DND-41 (cell line): ENCODE measurements around the gene UBA5.

Source experiments
- ATAC-seq: fragments of 200-7000 bp; cut with Tn5 transposase; 3 replicates; pipeline ENCODE4 v1.9.1; 2021; ENCODE audit warnings: low read depth; ENCODE audit not compliant: insufficient read depth
- DNase-seq: peaks from one replicate; pipeline ENCODE4 v3.0.0-alpha.2; 2020
- H2AFZ ChIP-seq: 2 replicates; pipeline ENCODE4 v1.6.0; 2012; ENCODE audit warnings: low read depth, low read length
- H3K27ac ChIP-seq: 2 replicates; pipeline ENCODE4 v1.5.1; 2012; ENCODE audit warnings: low read length, inconsistent platforms
- H3K27me3 ChIP-seq: fragments of 200-600 bp; sonication (generic); 2 replicates; pipeline ENCODE4 v1.6.0; 2012; ENCODE audit warnings: low read length, mild to moderate bottlenecking, inconsistent platforms; ENCODE audit not compliant: insufficient read depth, poor library complexity
- H3K36me3 ChIP-seq: 2 replicates; pipeline ENCODE4 v1.5.1; 2012; ENCODE audit warnings: low read length, inconsistent platforms; ENCODE audit not compliant: insufficient read depth
- H3K4me1 ChIP-seq: 2 replicates; pipeline ENCODE4 v1.5.1; 2012; ENCODE audit warnings: mild to moderate bottlenecking, low read length; ENCODE audit not compliant: insufficient read depth
- H3K4me2 ChIP-seq: 2 replicates; pipeline ENCODE4 v1.6.0; 2012; ENCODE audit warnings: mild to moderate bottlenecking, moderate library complexity, low read length, inconsistent platforms; ENCODE audit not compliant: insufficient read depth
- H3K4me3 ChIP-seq, 2 experiments: fragments of 200-600 bp in 1 of 2; shearing (Covaris generic) in 1 of 2; 2 replicates each; pipeline ENCODE4 v1.5.1; 2012 to 2016; ENCODE audit warnings: inconsistent platforms in 2 of 2, low read length in 2 of 2, mild to moderate bottlenecking in 2 of 2, low read depth in 1 of 2, moderate library complexity in 1 of 2
- H3K79me2 ChIP-seq: 2 replicates; pipeline ENCODE4 v1.6.0; 2012; ENCODE audit warnings: low read length, inconsistent platforms; ENCODE audit not compliant: insufficient read depth
- H3K9ac ChIP-seq: 2 replicates; pipeline ENCODE4 v1.6.0; 2012; ENCODE audit warnings: low read depth, mild to moderate bottlenecking, inconsistent platforms, low read length, moderate library complexity
- H3K9me3 ChIP-seq: 2 replicates; pipeline ENCODE4 v1.5.1; 2012; ENCODE audit warnings: low read length, moderate library complexity, mild to moderate bottlenecking, inconsistent platforms; ENCODE audit not compliant: insufficient read depth, severe bottlenecking
- H4K20me1 ChIP-seq: 2 replicates; pipeline ENCODE4 v1.6.0; 2012; ENCODE audit warnings: low read length; ENCODE audit not compliant: insufficient read depth
- EZH2 ChIP-seq: IDR thresholded peaks from 3 replicates; pipeline ENCODE4 v1.6.1; 2012; ENCODE audit warnings: borderline replicate concordance, low read depth, mild to moderate bottlenecking, moderate library complexity, low read length, inconsistent platforms; ENCODE audit not compliant: severe bottlenecking
- TF ChIP-seq, protein P1 (sequence below): IDR thresholded peaks from 2 replicates; pipeline ENCODE4 v1.5.1; 2012; ENCODE audit warnings: borderline replicate concordance, low read length, moderate library complexity, mild to moderate bottlenecking; ENCODE audit not compliant: poor library complexity, severe bottlenecking; ENCODE audit errors: extremely low read depth

The UBA5 gene

DNA sequence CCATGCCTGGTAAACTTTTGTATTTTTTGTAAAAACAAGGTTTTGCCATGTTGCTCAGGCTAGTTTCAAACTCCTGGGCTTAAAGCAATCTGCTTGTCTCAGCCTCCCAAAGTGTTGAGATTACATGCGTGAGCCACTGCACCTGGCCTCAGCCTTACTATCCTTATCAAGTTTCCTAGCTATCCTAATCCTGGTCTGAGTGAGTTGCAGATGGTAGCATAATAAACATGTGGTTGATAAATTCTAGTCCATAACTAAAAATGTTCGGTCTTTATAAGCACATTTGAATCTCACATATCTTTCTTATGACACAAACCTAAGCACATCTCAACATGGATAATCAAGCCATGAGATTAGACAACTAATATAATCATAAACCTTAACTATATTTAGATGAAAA is 43.6 kb downstream of the UBA5 start:
- Histone ChIP-seq H3K27ac (no peak overlapping the region), H3K79me2 (no peaks in the 10 kb centered on the region), H2AFZ (no peak overlapping the region), H3K9me3 (no peaks in the 10 kb centered on the region), H4K20me1 (no peaks in the 10 kb centered on the region), H3K27me3 (no peaks in the 10 kb centered on the region), H3K9ac (no peak overlapping the region), H3K4me3 (no peak overlapping the region), H3K4me2 (no peak overlapping the region), H3K36me3 (peaks cover 44% of the 10 kb centered on the region), H3K4me1 (no peaks in the 10 kb centered on the region)
- DNase-seq (no peak), ATAC-seq (no peak)
- TF ChIP-seq, protein P1, sequence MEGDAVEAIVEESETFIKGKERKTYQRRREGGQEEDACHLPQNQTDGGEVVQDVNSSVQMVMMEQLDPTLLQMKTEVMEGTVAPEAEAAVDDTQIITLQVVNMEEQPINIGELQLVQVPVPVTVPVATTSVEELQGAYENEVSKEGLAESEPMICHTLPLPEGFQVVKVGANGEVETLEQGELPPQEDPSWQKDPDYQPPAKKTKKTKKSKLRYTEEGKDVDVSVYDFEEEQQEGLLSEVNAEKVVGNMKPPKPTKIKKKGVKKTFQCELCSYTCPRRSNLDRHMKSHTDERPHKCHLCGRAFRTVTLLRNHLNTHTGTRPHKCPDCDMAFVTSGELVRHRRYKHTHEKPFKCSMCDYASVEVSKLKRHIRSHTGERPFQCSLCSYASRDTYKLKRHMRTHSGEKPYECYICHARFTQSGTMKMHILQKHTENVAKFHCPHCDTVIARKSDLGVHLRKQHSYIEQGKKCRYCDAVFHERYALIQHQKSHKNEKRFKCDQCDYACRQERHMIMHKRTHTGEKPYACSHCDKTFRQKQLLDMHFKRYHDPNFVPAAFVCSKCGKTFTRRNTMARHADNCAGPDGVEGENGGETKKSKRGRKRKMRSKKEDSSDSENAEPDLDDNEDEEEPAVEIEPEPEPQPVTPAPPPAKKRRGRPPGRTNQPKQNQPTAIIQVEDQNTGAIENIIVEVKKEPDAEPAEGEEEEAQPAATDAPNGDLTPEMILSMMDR = no peak
- no peak for TF ChIP-seq EZH2

DNA sequence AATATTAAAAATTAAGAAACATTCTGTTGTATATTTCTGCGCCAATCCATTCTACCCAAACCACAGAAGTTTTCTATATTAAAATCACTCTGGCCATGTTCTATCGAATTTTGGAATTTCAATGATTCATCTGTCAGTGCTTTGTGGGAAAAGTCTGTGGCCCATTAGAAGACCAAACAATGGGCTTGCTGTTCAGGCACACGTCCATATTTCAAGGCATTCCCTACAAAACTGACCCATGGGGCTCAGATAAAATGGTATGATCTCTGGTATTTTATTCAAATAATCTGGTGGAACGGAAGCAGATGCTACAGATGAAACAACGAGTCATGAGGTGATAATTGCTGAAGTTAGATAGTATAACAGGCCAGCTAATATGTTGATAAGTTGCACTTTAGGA is 49.6 kb downstream of the UBA5 start:
- no peak for DNase-seq
- H3K36me3 ChIP-seq = peaks cover 15% of the 10 kb centered on the region; the same call in 1 of the 2 replicates

DNA sequence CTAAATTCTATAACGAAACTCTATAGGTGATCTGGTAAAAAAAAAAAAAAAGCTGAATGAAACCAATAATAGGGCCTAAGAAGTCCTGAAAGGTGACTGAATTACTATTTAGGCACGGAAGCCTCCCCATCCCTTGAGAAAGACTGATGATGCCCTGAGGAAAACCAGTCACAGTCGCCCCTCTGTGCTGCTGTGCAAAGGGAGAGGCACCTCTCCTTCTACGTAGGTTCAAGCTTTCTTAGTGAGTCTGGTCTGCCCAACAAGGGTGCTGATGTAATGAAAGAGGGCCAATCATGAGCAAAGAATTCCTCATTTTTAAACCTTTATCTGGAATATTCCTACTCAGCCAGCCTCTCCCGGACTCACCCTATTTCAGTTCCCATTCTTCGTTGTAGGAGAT is 50.2 kb downstream of the UBA5 start:
- no peaks in the 10 kb centered on the region for H4K20me1 ChIP-seq
- no peak for DNase-seq
- H3K9me3 ChIP-seq = no peaks in the 10 kb centered on the region
- H3K9ac ChIP-seq = no peak overlapping the region
- H3K4me3 ChIP-seq = no peak overlapping the region
- no peak overlapping the region for H3K4me2 ChIP-seq
- H3K79me2 ChIP-seq = no peaks in the 10 kb centered on the region
- no peak overlapping the region for H3K27ac ChIP-seq
- no peak for ATAC-seq
- TF ChIP-seq EZH2 = no peak
- TF ChIP-seq, protein P1 = no peak
- H3K36me3 ChIP-seq = peaks cover 14% of the 10 kb centered on the region; the same call in 1 of the 2 replicates
- no peak overlapping the region for H2AFZ ChIP-seq
- H3K27me3 ChIP-seq = no peaks in the 10 kb centered on the region
- H3K4me1 ChIP-seq = no peaks in the 10 kb centered on the region

More for the DNA sequence above, 49.6 kb downstream of the UBA5 start:
- TF ChIP-seq, protein P1 = no peak
- no peak for TF ChIP-seq EZH2
- no peaks in the 10 kb centered on the region for H4K20me1 ChIP-seq
- H3K9ac ChIP-seq = no peak overlapping the region
- H3K79me2 ChIP-seq = no peaks in the 10 kb centered on the region
- no peak overlapping the region for H3K4me2 ChIP-seq
- H3K9me3 ChIP-seq = no peaks in the 10 kb centered on the region
- no peak overlapping the region for H3K4me3 ChIP-seq
- no peaks in the 10 kb centered on the region for H3K27me3 ChIP-seq
- no peaks in the 10 kb centered on the region for H3K4me1 ChIP-seq
- no peak overlapping the region for H2AFZ ChIP-seq
- no peak overlapping the region for H3K27ac ChIP-seq
- no peak for ATAC-seq
